ENCODE measurements around the gene KLK8.
A peak's percentile ranks its signal among the peaks of the same experiment; 100 is the strongest.
"Not testable (repeated sequence)": the region's sequence is repeated elsewhere in the genome, so short reads cannot be mapped to it uniquely, and the experiment has no call there.

KLK8 gene

GRCh38 chr19:51016798-51017683 lies 15.6 kb upstream of the KLK8 start:
- DNase-seq: peak; percentile 42

- DNase-seq: no peak
Measured at GRCh38 chr19:51015691-51016267, 14.4 kb upstream of the KLK8 start.

- no peak for DNase-seq
Measured at GRCh38 chr19:51014242-51014641, 12.8 kb upstream of the KLK8 start.

GRCh38 chr19:51012661-51013190 lies 11.3 kb upstream of the KLK8 start:
- no peak for DNase-seq

GRCh38 chr19:51010066-51010795 lies 8.8 kb upstream of the KLK8 start:
- no peak for DNase-seq

- DNase-seq: no peak
Measured at GRCh38 chr19:51009061-51009891, 7.9 kb upstream of the KLK8 start.

GRCh38 chr19:51007488-51007887 lies 6.1 kb upstream of the KLK8 start:
- DNase-seq: no peak

GRCh38 chr19:51006406-51006805 lies 5.0 kb upstream of the KLK8 start:
- no peak for DNase-seq

- no peak for DNase-seq
Measured at GRCh38 chr19:51005248-51005647, 3.8 kb upstream of the KLK8 start.

- DNase-seq: no peak
Measured at GRCh38 chr19:51003316-51003715, 1.9 kb upstream of the KLK8 start.

GRCh38 chr19:51002542-51003311 lies 1.3 kb upstream of the KLK8 start:
- DNase-seq: no peak

- DNase-seq: no peak
Measured at GRCh38 chr19:51002089-51002532, 707 bp upstream of the KLK8 start.

- DNase-seq: no peak
Measured at GRCh38 chr19:51000981-51001380, 423 bp downstream of the KLK8 start.

GRCh38 chr19:51000426-51000825 lies 978 bp downstream of the KLK8 start:
- no peak for DNase-seq

- no peak for DNase-seq
Measured at GRCh38 chr19:50998686-50999085, 2.7 kb downstream of the KLK8 start.

GRCh38 chr19:50998061-50998460 lies 3.3 kb downstream of the KLK8 start:
- no peak for DNase-seq

GRCh38 chr19:50994129-50994528 lies 7.3 kb downstream of the KLK8 start:
- no peak for DNase-seq

GRCh38 chr19:50992666-50993035 lies 8.8 kb downstream of the KLK8 start:
- DNase-seq: no peak

GRCh38 chr19:50984416-50984815 lies 17.0 kb downstream of the KLK8 start:
- DNase-seq: not testable (repeated sequence)

- no peak for DNase-seq
Measured at GRCh38 chr19:50983625-50984292, 17.6 kb downstream of the KLK8 start, which contains the start of gene KLK7. KLK7 (minus strand) TSS chr19:50983917; CDS start chr19:50982399, 1,518 bp downstream.

GRCh38 chr19:50982186-50982585 lies 19.2 kb downstream of the KLK8 start:
- DNase-seq: no peak

Measured in DMS79 (cell line).